Retinal pigment epithelial cell (primary cell): Measurements from ENCODE around the gene RPL23.

Experiments used
- DNase-seq: peaks from one replicate; pipeline ENCODE4 v3.0.0-alpha.2; 2010; ENCODE audit warnings: low read depth
- H3K4me3 ChIP-seq: 2 replicates; pipeline ENCODE4 v1.5.1; 2011; ENCODE audit warnings: mild to moderate bottlenecking, low read length, control low read depth, moderate library complexity
- CTCF ChIP-seq: conservative IDR thresholded peaks from 2 replicates; pipeline ENCODE4 v1.5.1; 2011; ENCODE audit warnings: low read depth, low read length, control low read depth, inconsistent platforms

RPL23 gene

GRCh38 chr17:38875477-38876075, 22.1 kb upstream of the RPL23 start:
- TF ChIP-seq CTCF, result no peak
- DNase-seq, result no peak
- H3K4me3 ChIP-seq, result no peak overlapping the region

GRCh38 chr17:38874505-38875400, 21.2 kb upstream of the RPL23 start:
- TF ChIP-seq CTCF, result no peak
- DNase-seq, result no peak
- no peak overlapping the region for H3K4me3 ChIP-seq

DNA sequence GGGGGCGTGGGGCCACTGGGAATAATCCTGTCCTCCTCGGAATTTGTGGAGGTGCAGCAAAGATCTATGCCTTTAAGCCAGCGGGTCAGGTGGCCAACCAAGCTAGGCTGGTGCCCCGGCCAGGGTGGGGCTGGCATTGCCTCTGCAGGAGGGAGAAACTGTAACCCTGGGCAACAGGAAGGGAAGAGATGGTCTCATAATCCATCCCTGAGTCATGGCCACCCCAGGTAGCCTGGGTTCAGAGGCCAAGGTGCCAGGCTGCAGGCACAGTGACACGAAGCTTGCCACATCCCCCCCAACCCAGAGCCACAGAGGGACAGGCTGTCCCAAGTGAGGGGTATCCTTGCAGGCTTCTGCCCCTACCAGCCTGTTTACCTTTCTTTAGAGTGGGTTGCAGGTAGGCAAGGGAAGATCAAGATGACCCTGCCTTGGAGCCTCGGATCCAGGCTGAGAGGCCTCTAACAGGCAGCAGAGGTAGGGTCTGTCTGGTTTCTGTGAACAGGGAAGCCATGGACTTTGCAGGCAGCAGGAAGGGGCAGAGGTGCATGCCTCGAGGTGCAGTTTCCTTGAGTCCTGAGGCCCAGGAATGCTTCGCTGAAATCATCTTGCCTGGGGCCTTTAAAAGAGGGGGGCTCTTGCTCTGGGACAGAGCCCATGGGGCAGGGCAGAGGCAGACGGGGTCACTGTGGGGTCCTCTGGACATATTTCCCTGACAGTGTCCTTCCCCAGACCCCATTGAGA, 20.3 kb upstream of the RPL23 start:
- DNase-seq, result no peak
- no peak overlapping the region for H3K4me3 ChIP-seq
- TF ChIP-seq CTCF, result no peak

DNA sequence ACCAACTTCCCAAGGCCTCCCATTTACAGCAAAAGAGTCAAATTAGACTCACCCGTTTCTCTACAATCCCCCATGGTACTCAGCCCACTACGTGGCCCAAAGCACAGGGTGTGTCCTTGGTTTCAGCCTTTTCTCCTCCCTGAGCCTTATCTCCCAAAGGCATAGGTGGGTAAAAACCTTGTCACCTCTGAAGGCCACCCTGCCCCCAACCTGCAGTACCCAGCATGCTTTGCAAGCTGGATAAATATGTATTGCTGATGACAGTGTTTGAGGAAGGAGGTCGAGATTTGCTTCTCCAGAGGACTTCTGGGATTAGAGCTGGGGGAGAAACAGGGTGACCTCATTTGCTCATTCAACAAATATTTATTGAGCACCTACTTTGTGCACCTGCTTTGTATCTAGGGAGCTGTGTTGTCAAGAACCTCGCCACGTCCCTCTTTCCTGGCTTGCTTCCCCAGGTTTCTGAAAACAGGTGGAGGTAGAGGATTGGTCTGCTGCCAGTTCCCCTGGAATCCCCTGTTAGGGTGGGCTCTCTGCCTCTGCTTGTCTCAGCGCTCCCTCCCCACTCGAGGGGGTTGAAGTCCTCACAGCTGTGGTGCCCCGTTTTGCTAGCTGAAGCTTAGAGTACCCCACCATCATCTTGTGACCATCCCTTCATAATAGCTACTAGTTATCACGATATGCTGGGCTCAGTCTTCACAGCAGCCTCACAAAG, 19.3 kb upstream of the RPL23 start:
- no peak for TF ChIP-seq CTCF
- peak overlapping the region; percentile 4 for H3K4me3 ChIP-seq
- no peak for DNase-seq

DNA sequence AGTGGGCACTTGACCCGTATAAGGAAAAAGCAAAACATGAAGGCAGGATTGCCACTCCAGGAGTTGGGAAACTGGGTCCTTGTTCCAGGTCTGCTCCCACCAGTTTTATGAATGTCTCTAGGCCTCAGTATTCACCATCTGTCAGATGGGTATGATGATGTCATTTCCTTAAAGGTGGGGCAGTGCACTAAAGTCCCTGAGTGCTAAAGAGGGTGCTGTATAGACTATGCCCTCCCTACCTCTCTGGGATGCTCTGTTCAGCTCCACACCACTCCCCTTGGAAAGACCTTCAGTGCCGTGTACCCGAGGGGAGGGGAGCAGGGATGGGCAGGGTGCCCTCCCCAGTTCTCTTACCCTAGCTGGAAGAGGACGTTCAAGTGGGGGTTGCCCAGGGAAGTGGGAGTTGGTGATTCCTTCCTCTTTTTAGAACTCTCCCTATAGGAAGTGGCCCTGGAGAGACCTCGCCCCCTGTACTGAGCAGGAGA, 18.5 kb upstream of the RPL23 start:
- DNase-seq, result no peak
- peak overlapping the region; percentile 98 for H3K4me3 ChIP-seq
- TF ChIP-seq CTCF, result no peak

GRCh38 chr17:38871247-38872015, 17.9 kb upstream of the RPL23 start:
- peak; percentile 14 for TF ChIP-seq CTCF
- H3K4me3 ChIP-seq, result peak overlapping the region; percentile 98
- DNase-seq, result no peak
